HG02623 (cell line): ENCODE results near the gene CRISPLD2.
"Not testable (repeated sequence)": the region's sequence is repeated elsewhere in the genome, so short reads cannot be mapped to it uniquely, and the experiment has no call there.

Source experiments
- ATAC-seq: cut with Tn5 transposase; IDR thresholded peaks from one replicate; pipeline ENCODE4 v1.9.1; 2021; ENCODE audit warnings: moderate library complexity; ENCODE audit not compliant: unreplicated experiment

Gene CRISPLD2

GRCh38 chr16:84926462-84926861, 106.7 kb downstream of the CRISPLD2 start:
- no peak for ATAC-seq

GRCh38 chr16:84927621-84928591, 108.1 kb downstream of the CRISPLD2 start:
- ATAC-seq: no peak

GRCh38 chr16:84928679-84929420, 109.1 kb downstream of the CRISPLD2 start:
- ATAC-seq: no peak

- no peak for ATAC-seq
Measured at GRCh38 chr16:84929421-84930297, 109.9 kb downstream of the CRISPLD2 start.

- no peak for ATAC-seq
Measured at GRCh38 chr16:84930298-84931106, 110.7 kb downstream of the CRISPLD2 start.

GRCh38 chr16:84931107-84931494, 111.3 kb downstream of the CRISPLD2 start:
- no peak for ATAC-seq

GRCh38 chr16:84931506-84931905, 111.7 kb downstream of the CRISPLD2 start:
- no peak for ATAC-seq

- ATAC-seq: no peak
Measured at GRCh38 chr16:84932681-84933080, 112.9 kb downstream of the CRISPLD2 start.

GRCh38 chr16:84933774-84934631, 114.2 kb downstream of the CRISPLD2 start:
- ATAC-seq: no peak

GRCh38 chr16:84937196-84938005, 117.6 kb downstream of the CRISPLD2 start:
- no peak for ATAC-seq

- ATAC-seq: not testable (repeated sequence)
Measured at GRCh38 chr16:84938616-84939015, 118.8 kb downstream of the CRISPLD2 start.

GRCh38 chr16:84940670-84941551, 121.1 kb downstream of the CRISPLD2 start:
- no peak for ATAC-seq

- ATAC-seq: no peak
Measured at GRCh38 chr16:84941921-84942320, 122.1 kb downstream of the CRISPLD2 start.

- ATAC-seq: no peak
Measured at GRCh38 chr16:84942786-84943185, 123.0 kb downstream of the CRISPLD2 start.

- ATAC-seq: no peak
Measured at GRCh38 chr16:84943620-84944019, 123.8 kb downstream of the CRISPLD2 start.

- no peak for ATAC-seq
Measured at GRCh38 chr16:84947022-84947421, 127.2 kb downstream of the CRISPLD2 start.
